ENCODE data around the gene ANTXR2.

- TF ChIP-seq CTCF (IDR thresholded peaks at IDR 0.05) (no peak), POLR2A (IDR thresholded peaks at IDR 0.05) (no peak)
Observed at GRCh38 chr4:79872738-79873137, 200.3 kb downstream of the ANTXR2 start.
